HG03066 (cell line): ENCODE measurements around the gene AMIGO1.

Experiments used
- ATAC-seq: cut with Tn5 transposase; IDR thresholded peaks from one replicate; pipeline ENCODE4 v1.9.1; 2021; ENCODE audit warnings: low read depth; ENCODE audit not compliant: unreplicated experiment

The AMIGO1 gene

DNA sequence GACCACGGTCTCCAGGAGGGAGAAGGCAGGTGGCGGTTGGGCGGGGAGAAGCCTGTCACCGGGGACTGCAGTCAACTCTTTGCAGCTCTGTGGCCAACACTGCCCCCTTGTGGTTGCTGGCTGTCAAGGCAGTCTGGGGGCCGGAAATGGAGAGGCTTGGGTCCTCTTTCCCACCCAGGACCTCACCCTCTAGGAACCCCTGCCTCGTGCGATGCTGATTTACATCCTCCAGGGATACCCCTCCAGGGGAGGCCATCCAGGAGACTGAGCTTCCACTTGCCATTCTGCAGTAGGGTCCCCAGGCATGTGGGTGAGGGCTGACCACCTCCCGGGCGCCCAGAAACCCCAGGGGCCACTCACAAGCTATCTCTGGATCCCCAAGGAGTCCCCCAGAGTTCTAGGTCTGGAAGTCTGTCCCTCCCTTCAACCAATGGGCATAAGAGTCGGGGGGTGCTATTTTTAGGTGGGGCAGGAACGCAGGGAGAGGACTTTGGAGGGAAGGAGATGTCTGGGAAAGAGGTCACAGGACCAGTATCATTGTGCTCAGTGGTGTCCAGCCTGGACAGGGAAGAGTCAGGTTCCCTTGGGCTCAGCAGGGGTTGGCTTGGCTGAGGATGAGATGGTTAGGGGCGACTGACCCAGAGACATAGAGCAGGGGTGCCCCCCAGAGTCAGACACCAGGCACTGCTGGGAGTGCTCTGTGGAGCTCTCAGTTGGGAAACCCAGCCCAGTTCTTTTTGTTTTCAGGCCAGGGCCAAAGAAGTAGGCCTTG is 23.0 kb upstream of the AMIGO1 start:
- peak; percentile 92 for ATAC-seq

DNA sequence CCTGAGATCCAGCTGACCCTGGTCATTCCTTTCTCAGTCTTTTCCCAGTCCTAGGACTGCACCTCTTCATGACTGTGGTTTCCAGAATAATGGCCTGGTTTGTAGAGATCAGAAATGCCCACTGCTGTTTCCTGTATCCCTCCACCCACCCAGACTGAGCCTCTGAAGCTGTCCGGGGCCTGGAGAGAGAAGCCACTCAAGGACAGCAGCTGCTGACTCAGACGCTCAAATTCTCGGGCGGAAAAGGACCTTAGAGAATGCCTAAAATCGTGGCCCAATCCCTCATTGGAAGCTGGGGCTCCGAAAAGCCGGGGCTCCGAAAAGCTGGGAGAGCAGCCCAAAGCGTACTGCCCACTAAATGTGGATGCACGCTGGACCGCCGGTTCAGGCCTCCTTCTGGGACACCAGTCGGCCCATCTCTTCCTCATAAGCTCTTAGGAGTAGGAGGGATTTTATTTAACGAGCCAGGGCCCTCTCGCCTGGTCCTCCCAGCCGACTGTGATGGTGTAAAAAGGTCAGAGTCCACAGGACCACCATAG is 22.4 kb upstream of the AMIGO1 start:
- no peak for ATAC-seq

DNA sequence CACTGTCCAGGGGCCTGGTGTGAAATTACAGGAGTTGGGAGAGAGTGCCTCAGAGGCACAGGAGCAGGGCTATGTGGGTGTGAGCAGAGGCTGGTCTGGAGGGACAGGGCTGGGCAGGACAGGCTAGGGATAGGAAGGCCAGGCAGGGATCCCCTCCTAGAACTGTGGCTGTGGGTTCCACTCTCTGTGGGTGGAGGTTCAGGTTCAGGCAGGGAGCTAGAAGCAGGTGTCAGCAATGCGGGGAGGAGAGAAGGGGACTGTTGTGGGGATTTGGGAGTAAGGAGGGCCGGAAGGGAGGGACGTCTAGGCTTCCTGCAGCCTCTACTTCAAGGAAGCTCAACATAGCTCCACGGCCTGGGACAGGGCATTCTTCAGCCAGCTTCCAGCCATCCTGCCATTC is 21.9 kb upstream of the AMIGO1 start:
- no peak for ATAC-seq

DNA sequence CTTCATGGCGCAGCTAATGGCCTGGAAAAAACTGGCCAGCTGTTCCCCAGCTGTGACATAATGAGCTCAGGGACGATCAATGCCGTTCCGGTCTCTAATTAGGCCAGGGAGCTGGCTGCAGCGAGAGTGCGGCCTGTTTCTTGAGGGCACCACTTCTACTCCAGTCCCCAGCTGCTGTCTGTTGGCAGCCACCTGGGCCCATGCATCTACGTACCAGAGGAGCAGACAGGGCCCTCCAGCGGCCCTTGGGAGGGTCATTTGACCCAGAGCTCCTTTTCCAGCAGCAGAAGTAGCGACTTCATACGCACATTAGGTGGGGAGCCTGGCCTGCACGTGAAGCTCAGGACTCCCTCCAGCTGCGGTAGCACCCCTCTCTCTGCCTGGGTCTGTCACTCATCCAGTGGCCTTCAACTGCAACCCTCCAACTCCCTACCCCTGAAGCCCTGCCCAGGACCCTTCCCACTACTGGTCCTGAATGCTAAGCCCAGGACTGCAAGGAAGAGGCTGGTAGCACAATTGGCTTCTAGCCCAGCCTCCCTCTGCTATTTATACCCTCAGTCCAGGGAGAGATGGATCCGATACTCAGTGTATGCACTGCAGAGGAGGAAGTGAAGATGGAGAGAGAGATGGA is 21.0 kb upstream of the AMIGO1 start:
- ATAC-seq, result no peak

DNA sequence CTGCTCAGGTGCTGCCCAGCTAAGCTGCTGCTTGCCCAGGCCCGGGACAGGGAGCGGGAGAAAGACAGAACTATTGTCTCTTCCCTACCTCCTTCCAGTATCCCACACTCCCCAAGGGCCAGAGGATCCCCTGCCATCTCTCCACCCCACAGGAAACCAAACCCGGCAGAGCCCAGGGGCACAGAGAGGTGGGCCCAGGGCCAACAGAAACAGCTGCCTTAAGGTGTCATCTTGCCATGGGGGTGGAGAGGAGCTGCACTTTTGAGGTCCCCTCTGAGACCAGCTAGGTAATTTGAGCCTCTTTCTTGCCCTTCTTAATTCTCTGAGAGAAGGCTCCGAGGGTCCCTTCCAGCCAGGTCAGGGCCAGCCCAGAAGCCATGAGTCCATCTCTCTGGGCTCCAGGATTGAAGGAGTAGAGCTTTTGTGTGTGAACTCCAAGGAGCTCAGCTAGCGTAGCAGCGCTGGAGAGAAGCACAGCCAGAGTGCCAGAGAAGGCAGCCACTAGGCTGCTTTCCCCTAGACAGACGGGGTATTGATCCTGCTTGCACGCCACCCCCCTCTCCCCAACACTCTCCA is 20.4 kb upstream of the AMIGO1 start:
- ATAC-seq, result no peak

DNA sequence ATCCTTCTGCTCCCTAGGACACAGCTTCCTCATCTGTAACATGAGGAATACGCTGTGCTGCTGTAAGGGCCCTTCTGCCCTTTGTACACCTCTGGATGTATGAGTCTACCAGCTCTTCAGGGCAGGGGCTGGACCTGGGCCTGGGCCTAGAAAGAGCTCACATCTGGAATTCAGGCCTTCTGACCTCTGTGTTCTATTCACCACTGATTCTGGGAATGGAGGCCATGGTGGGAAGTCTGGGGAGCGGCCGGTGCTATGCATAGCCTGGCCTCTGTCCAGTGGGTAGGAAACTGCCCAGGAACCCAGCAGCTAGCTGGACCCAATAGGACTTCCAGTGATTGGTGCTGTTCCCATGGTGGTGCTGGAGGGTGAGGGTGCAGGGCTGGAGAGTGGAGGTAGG is 19.2 kb upstream of the AMIGO1 start:
- no peak for ATAC-seq

DNA sequence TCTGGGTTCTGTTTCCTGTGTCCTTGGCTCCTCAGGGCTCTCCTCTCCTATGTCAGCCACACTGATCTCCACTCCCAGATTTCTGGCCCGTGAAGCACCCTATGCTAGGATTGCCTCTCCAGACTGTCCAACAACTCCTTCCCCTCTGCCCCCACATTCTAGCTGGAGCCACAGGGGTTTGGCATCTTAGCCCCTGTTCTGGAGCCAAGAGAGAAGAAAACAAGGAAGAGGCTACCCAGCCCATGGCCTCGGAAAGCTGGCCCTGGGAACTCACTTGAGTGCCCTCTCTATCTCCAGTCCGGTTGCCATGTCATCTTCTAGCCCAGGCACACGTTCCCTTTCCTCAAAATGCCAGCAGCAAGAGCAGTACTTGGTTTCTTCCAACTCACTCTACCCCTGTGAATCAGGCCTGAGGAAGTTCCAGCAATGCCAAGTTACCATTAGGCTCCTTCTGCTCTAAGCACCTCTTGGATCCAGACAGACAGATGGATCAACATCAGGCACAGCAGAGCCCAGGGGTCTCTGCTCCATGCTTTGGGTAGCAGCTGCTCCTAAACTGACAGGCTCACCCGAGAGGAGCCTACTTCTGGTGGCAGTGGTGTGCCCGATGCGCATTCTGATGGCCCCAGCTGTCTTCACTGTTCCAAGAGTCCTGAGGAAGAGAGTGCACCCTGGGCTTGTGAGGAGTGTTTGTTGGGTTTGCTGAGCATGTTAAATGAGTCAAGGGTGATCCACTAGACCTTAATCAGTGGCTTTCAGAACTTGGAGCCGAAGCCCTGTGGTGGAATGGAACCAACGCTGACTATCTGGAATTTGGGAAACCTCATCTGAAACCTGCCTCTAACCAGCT is 18.5 kb upstream of the AMIGO1 start:
- ATAC-seq, result no peak

DNA sequence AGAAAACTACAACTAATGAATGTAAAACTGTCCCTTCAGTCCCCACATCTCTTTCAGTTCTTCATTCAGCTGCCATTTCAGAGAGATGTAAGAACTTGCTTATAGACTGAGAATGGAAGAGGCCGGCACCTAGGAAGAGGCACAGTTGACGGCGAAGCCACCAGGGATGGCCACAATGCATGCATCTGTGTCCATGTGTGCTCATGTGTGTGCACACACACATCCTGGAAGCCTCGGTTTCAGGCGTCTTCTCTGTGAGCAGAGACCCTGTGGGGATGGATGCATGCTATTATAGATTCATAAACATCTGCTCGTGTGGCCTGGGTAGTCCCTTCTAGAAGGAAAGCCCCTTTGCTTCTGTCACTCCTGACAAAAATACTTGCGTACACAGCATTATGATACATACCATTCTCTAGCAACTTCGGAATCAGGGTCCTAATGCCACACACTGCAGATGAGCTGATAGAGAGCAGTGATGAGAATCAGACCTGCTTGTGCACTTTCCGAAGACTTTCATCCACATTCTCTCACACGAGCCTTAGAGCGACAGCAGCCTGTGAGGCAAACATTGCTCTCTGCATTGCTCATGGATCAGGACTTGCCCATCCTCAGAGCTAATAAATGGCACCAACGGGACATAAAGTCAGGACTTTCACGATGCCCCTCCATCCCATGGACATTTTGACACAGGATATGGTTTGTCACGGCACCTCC is 17.7 kb upstream of the AMIGO1 start:
- peak; percentile 58 for ATAC-seq

DNA sequence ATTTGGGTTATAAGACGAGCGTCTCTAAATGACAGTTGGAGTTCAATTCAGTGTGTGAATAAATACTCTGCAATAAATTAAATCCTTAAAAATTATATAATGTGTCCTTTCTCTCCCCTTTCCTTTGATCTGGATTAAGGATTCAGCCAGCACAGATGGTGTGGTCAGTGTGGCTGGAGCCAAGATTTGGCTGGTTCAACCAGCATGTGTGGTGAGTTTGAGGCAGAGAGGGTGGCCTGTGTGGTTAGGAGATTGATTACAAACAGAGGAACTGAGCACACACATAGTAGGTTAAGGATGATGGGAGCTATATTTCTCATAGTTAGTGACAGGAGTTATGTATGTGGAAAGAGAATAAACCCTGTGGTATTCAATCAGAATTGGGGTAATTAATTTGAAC is 14.2 kb upstream of the AMIGO1 start:
- no peak for ATAC-seq

DNA sequence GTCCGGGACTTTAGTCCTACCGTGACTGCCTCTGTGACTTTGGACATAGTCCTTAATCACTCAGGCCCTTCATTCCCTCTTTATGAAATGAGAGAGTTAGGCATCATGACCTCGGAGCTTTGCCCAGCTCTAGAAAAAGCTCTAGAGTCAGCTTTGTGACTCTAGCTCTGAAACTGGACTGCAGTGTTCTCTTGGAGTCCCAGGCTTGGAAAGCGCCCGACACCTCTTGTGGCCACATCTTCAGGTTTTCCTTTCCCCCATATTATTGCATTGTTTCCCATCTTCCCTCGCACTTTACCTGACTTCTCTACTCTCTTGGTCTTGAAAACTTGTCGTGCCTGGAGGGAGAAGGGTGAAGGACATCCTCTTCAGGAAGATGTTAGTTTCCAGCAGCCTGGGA is 12.5 kb upstream of the AMIGO1 start:
- no peak for ATAC-seq

DNA sequence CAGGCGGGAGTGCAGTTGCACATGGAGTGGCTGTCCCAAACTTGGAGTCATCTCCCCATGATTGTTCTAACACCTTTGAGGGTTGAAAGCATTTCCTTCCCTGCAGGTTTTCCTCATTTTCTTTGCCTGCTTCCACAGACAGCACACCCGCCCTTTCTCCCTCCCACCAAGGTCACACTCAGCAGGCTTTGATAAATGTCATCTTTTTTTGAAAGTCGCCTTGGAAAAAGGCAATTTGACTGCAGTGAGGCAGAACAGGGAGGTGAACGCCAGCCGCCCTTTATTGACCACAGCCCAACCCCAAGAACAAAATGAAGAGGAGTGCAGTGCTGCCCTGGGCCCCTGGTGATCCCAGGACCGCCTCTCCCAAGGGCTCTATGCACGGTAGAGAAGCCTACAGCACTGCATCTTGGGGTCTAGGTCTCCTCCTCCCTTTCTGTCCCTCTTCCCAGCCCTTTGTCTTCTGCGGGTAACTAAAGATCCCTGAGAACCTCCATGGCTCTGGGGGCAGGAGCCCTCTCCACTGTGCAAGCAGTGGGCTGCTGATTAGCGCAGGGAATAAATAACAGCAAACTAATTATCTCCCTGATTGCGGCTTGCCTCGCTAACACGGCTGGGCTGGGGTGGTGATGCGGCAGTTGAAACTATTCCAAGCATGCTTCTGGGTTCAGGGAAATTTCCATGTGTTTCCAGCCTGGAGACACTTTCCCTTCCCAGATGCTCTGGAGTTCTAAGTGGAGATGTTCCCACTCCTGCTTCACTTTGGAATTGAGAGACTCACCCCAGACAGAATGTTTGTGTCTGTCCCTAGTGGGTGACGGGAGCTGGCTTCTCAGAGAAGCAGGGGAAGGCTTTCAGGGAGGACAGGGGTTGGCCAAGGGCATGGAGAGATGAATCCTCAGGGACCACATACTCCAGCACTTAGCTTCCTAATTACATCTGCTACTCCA is 11.8 kb upstream of the AMIGO1 start:
- no peak for ATAC-seq

DNA sequence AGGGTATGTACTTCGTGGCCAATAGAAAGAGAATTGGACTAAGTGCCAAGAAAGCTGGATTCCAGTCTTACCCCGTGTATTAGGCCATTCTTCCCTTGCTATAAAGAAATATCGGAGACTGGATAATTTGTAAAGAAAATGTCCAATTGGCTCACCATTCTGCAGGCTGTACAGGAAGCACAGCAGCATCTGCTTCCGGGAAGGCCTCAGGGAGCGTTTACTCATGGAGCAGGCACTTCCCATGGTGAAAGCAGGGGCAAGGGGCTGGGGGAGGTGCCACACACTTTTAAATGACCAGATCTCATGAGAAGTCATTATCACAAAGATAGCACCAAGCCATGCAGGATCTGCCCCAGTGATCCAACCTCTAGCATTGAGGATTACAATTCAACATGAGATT is 7.8 kb upstream of the AMIGO1 start:
- no peak for ATAC-seq

DNA sequence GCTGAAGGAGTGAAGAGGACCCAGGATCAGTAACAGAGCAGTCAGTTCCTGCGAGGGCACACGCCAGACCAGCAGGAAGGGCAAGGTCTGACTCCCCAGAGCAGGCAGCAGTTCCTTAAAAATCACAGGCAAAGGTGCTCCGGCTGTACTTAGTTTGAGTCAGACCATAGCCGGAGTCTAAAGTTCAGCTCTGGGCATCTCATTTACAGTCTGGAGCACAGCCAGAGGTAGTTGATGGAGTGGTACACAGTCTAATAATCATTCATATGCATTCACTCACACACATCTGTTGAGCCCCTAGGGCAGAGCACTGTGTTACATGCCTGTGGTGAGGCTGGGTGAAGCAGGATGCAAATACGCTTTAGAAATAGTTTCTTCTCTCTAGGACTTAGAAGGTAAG is 7.3 kb upstream of the AMIGO1 start:
- ATAC-seq, result no peak

DNA sequence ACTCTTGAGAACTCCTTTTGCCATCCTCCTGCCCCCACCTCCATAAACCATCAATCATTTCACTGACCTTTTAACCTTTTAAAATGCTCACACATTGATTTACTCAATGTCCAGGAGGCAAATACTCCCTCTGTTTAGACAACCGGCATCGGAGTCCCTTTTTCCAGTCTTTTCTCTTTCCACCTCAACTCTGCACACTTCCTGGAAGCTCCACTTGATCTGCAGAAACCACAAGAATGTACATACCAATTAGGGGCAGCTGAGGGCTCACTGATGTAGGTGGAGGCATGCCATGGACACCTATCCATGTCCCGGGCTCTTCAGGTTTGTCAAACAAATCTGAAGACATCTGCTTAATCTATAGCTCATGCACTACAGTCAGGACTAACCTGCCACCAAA is 5.3 kb upstream of the AMIGO1 start:
- no peak for ATAC-seq

DNA sequence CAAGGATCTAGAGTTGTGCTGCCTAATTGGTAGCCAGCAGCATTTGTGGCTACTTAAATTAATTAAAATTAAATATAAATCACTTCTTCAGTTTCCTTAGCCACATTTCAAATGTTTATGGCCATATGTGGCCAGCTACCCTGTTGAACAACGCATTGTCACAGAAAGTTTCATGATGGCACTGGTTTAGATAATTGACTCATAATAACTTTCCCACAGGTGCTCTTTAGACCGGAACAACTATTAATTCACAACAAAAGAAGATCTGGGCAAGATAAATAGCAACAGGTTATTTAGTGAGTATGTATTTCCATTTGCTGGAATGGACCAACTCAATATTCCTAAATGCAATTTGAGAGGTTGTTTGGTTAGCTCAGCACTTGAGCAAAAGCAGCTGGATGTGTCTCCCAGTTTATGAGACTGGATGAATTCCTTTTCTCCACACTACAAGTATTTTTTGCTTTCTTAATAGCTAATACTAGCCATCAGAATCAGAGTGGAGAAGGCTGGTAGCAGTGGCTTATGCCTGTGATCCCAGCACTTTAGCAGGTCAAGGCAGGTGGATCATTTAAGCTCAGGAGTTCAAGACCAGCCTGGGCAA is 3.7 kb upstream of the AMIGO1 start:
- no peak for ATAC-seq

DNA sequence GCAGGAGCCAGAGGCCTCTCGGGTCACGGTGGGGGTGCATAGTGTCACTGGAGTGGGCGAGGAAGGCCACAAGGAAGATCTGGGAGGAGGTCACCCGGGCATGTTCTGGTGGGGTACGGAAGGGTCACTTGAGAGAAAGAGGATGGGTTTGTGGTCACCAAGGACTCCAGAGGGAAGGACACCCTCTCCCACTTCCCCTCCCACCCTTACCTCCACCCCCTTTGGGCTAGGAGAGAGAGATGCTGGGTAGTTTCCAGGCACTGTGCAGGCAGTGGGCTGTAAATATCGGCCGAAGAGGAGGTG is 703 bp downstream of the AMIGO1 start:
- no peak for ATAC-seq

DNA sequence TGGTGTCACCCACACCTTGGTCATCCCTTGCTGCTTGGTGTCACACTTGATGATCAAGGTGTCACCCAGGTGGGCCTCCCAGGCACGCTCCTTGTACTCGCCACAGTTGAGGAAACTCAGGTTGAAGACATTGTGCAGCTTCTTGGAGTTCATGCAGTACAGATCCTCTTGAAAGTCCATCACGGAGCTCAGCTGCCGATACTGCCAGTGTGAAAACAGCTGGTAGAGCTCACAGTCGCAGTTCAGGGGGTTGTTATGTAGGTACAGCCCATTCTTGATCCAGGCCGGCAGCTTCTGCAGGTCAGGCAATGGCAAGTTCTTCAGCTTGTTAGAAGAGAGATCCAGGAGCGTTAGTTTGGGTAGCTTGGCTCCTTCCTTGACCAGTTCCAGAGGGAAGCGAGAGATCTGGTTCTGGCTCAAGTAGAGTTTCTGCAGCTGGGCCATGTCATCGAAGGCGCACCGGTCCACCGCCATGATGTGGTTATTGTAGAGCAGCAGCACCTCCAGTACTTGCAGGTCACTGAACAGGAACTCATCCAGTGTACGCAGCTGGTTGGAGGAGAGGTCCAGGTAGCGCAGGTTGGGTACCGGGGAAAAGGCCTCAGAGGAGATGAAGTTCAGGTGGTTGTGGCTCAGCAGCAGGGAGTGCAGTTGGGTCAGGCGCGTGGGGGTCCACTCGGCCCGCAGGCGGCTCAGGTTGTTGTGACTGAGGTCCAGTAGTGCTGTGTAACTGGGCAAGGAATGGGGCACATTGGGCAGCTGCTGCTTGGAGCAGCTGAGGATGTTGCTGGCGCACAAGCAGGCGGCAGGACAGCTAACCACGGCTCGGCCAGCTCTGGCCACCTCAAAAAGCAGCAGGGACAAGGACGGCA is 1.3 kb downstream of the AMIGO1 start:
- ATAC-seq, result no peak

DNA sequence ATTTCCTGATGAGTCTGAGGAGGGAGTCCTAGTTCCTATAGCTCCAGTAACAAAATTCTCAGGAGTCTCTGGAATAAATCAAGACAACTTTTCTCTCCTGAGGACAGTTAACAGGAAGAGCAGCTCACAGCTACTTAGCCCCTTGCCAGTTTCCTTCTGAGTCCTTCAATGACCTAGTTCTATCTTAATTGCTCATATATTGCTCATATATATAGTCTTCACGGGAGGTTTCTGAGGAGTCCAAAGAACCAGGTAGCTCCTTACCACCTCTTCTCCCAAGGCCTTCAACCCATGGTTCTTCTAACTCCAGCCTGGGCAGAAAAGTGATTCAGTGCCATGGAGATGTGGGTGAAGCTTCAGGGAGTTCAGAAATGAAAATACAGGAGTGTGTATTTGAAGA is 4.6 kb downstream of the AMIGO1 start:
- no peak for ATAC-seq
